HepG2 (cell line): ENCODE data around the gene TMC8. TPM values are rescaled to one million over a fixed set of nuclear protein-coding genes. Genes with fewer than 3 reads are reported as not detected.

Source experiments
- AGO2 ChIP-seq: fragments of 200-400 bp; formaldehyde crosslinking; optimal IDR thresholded peaks from 2 replicates; pipeline ENCODE3; 2017; ENCODE audit warnings: mild to moderate bottlenecking, low read depth, low read length, moderate library complexity
- CREB3 ChIP-seq: sonication (generic); formaldehyde crosslinking; IDR thresholded peaks from 2 replicates; pipeline ENCODE4 v1.5.0; 2020; ENCODE audit warnings: missing genetic modification reagents
- DMTF1 ChIP-seq: sonication (generic); formaldehyde crosslinking; IDR thresholded peaks from 2 replicates; pipeline ENCODE4 v1.4.0; 2020; ENCODE audit warnings: mild to moderate bottlenecking, missing genetic modification reagents
- GATAD1 ChIP-seq: IDR thresholded peaks from 2 replicates; pipeline ENCODE4 v1.6.1; 2016; ENCODE audit warnings: missing genetic modification reagents, missing compliant biosample characterization
- HMG20B ChIP-seq: conservative IDR thresholded peaks from 2 replicates; pipeline ENCODE4 v1.6.1; 2016; ENCODE audit warnings: missing genetic modification reagents, missing compliant biosample characterization
- RXRB ChIP-seq: IDR thresholded peaks from 2 replicates; pipeline ENCODE4 v1.6.1; 2016; ENCODE audit warnings: borderline replicate concordance, missing genetic modification reagents, missing compliant biosample characterization
- TEAD2 ChIP-seq: sonication (generic); formaldehyde crosslinking; IDR thresholded peaks from 2 replicates; pipeline ENCODE4 v1.9.0; 2021; ENCODE audit warnings: missing genetic modification reagents
- ZNF10 ChIP-seq: sonication (generic); formaldehyde crosslinking; IDR thresholded peaks from 2 replicates; pipeline ENCODE4 v1.4.0; 2020; ENCODE audit warnings: mild to moderate bottlenecking, low read depth, missing genetic modification reagents, borderline replicate concordance
- ZNF34 ChIP-seq: sonication (generic); formaldehyde crosslinking; IDR thresholded peaks from 2 replicates; pipeline ENCODE4 v1.4.0; 2020; ENCODE audit warnings: mild to moderate bottlenecking, missing genetic modification reagents, borderline replicate concordance
- ZNF350 ChIP-seq: sonication (generic); formaldehyde crosslinking; IDR thresholded peaks from 2 replicates; pipeline ENCODE4 v1.4.0; 2020; ENCODE audit warnings: mild to moderate bottlenecking, low read depth, missing genetic modification reagents, borderline replicate concordance
- ZNF800 ChIP-seq: sonication (generic); formaldehyde crosslinking; IDR thresholded peaks from 2 replicates; pipeline ENCODE4 v1.4.0; 2020; ENCODE audit warnings: missing genetic modification reagents
- polyA plus RNA-seq, 8 experiments: library from polyadenylated mRNA; depleted of rRNA in 3 of 8; stranded (reverse) in 7 of 8; unstranded in 1 of 8; fragments of >200 nt; fragmentation: Illumina TruSeq in 4 of 8; extraction: Trizol in 4 of 8; gene quantifications; 2 replicates each; pipeline versions ENCODE4 v1.2.1 to v1.2.3, GENCODE V29; 2011 to 2016; ENCODE audit warnings: low read depth in 4 of 8, missing spikeins in 1 of 8, mixed read lengths in 1 of 8; ENCODE audit not compliant: insufficient read depth in 1 of 8
- total RNA-seq, 5 experiments: library from RNA; depleted of rRNA; stranded (reverse); fragments of >200 nt; fragmentation: Illumina TruSeq; extraction: Trizol; gene quantifications; 2 replicates each; pipeline ENCODE4 v1.2.3, GENCODE V29; 2016; ENCODE audit warnings: low read depth in 1 of 5

TMC8 gene
- total and polyA plus RNA-seq, 2 of the 13 experiments (the other 11 are each of a cell fraction or from before 2014, with no cell fraction given) = 0.53 to 7.8 TPM

- no peak for TF ChIP-seq CREB3 (CRISPR knock-in tag)
- TF ChIP-seq ZNF800 (CRISPR knock-in tag) = no peak
- no peak for TF ChIP-seq ZNF10 (CRISPR knock-in tag)
- TF ChIP-seq TEAD2 = no peak
- TF ChIP-seq GATAD1 (CRISPR knock-in tag) = no peak
- no peak for TF ChIP-seq ZNF350
- TF ChIP-seq ZNF34 = no peak
- peak; percentile 71; the same call in 1 of the 2 replicates for TF ChIP-seq RXRB (CRISPR knock-in tag)
- no peak for TF ChIP-seq HMG20B (CRISPR knock-in tag)
- peak; percentile 82 for TF ChIP-seq AGO2
- no peak for TF ChIP-seq DMTF1 (CRISPR knock-in tag)
These were observed 13.3 kb upstream of the TMC8 start (continued) for GRCh38 chr17:78117027-78117981.
